HG03460 (cell line): ENCODE measurements around the gene CTSD.
A peak's percentile ranks its signal among the peaks of the same experiment; 100 is the strongest.
"Not testable (repeated sequence)": the region's sequence is repeated elsewhere in the genome, so short reads cannot be mapped to it uniquely, and the experiment has no call there.

Source experiments
- ATAC-seq: cut with Tn5 transposase; IDR thresholded peaks from one replicate; pipeline ENCODE4 v1.9.1; 2021; ENCODE audit not compliant: unreplicated experiment

The CTSD gene

DNA sequence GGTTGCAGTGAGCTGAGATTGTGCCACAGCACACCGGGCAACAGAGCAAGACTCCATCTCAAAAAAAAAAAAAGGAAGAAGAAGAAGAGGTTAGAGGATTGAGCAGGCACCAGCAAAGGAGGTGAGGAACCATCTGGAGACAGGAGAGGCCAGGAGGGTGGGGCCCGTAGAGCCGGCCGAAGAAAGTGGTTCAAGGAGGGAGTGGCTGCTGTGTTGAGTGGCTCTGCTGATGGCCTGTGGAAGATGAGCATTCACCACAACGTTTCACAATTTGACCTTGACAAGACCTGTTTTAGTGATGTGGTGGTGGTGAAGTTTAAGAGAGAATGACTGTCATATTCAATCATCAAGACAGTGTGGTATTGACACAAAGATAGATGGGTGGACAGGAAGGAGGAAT lies 6.8 kb upstream of the CTSD start:
- ATAC-seq, result no peak

DNA sequence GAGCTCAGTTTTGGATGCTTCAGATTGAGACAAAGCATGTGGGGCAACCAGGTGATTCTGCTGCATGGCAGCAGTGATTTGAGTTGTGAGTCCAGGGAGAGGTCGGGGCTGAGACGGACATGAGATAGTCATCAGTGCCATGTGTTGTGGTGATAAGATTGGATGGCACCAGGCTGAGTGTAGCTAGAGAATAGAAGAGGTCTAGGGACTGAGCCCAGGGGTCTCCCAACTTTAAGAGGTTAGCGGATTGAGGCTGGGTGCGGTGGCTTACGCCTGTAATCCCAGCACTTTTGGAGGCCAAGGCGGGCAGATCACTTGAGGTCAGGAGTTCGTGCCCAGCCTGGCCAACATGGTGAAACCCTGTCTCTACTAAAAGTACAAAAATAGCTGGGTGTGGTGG lies 6.3 kb upstream of the CTSD start:
- ATAC-seq, result no peak

DNA sequence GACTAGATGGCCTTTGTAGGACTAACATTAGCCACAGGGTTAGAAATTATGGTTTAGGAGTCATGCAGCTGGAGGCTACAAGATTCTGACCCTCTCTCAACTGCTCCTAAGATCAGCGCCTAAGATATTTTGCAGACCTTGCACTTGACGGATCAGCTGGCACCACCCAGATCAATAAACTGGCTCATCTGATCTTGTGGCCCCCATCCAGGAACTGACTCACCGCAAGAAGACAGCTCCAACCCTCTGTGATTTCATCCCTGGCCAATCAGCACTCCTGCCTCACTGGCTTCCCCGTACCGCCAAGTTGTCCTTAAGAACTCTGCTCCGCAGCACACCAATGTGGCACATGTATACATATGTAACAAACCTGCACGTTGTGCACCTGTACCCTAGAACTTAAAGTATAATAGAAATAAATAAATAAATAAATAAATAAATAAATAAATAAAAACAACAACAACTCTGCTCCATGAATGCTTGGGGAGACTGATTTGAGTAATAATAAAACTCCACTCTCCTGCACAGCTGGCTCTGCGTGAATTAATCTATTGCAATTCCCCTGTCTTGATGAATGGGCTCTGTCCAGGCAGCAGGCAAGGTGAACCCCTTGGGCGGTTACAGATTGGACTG lies 5.7 kb upstream of the CTSD start:
- ATAC-seq, result not testable (repeated sequence)

DNA sequence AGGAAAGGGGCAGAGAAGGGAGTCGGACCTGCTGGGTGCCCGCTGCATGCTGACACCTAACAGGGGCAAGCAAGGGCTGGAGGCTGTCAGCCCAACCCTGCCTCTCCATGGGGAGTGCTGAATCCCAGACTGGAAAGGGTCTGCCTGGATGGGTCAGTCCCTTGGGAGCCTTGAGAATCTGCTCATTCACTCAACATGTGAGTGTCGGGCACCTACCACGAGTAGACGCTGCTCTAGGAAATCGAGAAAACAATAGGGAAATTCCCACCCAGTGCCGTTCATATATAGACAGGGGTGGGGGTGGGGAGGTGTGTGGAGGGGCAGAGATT lies 4.4 kb upstream of the CTSD start:
- no peak for ATAC-seq

DNA sequence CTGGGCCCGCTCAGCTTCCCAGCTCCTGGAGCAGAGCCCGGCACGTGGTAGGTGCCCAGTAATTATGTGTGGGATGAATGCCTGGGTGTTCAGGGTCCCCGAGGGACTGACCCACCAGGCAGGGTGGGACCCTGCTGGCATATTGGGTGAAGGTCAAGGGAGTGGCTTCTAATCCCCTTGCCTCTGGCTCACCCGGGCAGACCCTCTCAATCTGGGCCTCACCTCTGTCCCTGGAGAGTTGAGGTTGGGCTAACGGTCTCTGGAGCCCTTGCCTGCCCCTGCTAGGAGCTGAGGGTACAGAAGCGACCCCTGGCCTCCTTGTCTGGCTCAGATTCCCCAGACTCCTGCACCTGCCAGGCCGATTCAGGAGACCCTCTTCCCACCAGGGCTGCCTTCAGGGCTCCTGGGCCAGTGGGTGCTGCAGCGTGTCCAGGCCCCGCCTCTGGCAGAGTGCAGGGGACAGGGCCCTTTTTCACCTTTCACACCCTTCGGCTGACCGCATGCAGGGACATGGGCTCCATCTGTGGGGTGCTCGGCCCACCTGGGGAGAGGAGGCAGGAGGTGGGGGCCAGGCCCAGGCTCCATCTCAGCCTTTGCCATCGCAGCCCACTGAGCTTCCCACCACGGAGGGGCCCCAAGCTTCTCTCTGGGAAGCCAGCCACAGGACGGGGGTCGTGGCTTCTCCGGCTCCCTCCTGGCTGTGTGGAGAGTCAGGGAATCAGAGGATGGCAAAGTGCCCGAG lies 3.8 kb upstream of the CTSD start:
- ATAC-seq, result no peak

DNA sequence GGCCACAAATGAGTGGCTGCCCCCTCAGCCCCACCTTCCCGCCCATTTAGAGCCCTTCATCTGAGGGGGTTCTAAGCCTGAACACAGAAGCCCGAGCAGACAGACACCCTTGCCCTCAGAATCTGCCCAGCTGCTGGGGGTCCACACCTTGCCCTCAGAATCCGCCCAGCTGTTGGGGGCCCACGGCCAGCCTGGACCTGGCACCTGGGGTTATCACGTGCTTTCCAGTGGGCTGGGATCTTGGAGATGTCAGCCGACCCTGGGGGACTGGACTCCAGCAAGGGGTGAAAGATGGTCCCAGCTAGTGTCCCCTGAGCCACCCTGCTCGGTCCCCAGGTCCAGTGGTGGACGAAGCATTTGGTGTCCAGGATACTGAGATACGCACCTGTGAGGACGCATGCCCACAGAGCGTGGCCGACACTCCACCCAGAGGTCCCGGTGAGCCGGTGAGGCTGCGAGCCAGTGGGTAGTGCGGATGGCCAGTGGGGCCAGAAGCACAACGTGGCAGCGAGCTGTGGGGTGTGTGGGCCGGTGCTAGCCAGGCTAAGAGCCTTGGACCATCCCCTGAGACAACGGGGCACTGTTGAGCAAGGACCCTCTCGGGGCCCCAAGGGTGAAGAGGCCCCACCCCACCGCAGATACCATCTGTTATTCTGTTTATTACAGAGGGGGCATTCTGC lies 3.1 kb upstream of the CTSD start:
- no peak for ATAC-seq

DNA sequence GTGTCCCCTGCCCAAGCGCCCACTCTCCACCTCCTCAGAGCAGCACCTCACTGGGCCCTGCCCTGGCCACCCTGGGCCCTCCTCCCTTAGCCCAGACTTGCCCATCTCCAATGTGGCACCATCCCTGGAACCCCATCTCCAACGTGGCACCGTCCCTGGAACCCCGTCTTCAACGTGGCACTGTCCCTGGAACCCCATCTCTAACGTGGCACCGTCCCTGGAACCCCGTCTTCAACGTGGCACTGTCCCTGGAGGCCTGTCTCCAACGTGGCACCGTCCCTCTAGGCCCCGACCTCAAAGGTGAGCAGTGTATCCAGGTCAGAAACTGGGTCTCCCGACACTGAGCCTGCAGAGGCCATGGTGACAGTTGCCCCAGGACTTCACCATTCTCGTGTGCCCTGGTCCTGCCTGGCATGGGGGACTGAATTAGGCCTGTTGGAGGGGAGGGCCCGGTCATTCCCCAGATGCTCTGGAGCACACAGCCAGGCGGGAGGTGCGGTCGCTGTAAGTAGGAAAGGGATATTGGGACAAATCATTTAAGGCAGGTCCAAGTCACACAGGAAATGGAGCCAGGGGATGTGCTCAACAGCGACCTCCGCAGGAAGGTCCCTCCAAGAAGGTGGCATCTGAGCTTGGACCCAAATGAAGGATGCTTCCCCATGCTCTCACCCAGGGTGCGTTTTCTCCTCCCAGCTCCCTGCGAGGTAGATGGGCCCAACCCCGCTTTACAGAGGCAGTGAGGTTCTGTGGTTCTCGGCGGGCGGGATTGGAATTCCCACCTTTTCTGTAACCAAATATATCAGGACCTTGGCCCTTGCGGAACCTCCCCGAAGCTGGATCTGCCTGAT lies 2.4 kb upstream of the CTSD start:
- no peak for ATAC-seq

DNA sequence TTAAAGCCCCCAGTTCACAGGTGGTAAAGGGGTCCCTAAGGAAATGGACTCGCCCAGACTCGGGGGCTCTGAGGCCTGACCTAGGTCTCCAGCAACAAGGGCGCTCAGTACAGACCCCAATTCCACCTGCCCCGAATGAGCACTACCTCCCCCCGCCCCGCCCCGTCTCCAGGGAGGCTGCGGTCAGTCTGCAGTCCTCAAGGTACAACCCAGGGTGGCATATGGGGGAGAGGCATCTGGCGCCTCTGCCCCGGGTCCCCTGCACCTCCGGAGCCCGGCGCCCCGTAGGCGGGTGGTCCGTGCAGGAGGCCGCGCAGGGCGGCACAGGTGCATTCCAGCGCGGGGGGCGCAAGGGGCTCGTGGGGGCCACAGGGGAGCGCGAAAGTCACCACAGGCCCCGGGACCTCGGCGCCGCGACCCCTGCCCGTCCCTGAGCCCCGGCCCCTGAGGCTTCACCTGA lies 361 bp downstream of the CTSD start:
- peak; percentile 25 for ATAC-seq

DNA sequence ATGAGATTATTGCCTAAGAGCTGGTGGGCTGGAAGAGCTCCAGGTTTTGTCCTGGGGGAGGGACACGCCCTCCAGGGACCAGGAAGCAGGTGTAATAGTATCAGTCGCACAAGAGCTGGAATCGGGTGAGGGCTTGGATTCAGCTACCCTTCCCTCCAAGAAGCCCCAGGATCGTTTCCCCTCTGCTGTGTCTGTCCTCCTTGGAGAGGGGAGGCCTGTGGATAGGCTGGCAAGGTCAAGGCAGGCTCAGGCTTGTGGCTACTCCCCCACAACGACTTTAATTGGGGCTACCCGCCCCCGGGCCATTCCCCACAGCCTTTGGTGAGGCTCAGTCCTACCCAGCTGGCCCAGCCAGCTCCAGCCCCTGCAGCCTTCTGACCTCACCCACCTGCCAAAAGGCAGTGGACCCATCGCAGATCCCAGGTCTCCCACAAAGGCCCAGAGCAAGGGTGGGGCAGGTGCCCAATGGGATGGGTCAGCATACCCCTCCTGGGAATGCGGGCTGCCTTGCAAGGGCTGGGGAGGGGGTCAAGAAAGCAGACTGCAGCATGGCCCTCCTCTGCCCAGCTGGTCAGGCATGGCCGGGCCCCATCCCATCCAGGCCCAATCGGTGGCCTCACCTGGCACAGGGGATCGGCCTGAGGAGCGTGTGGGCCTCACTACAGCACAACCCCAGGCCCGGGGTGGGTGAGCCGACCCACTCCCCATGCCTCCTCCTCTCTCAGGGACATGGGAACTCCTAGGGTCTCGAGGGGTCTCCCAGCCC lies 1.0 kb downstream of the CTSD start:
- ATAC-seq, result no peak

DNA sequence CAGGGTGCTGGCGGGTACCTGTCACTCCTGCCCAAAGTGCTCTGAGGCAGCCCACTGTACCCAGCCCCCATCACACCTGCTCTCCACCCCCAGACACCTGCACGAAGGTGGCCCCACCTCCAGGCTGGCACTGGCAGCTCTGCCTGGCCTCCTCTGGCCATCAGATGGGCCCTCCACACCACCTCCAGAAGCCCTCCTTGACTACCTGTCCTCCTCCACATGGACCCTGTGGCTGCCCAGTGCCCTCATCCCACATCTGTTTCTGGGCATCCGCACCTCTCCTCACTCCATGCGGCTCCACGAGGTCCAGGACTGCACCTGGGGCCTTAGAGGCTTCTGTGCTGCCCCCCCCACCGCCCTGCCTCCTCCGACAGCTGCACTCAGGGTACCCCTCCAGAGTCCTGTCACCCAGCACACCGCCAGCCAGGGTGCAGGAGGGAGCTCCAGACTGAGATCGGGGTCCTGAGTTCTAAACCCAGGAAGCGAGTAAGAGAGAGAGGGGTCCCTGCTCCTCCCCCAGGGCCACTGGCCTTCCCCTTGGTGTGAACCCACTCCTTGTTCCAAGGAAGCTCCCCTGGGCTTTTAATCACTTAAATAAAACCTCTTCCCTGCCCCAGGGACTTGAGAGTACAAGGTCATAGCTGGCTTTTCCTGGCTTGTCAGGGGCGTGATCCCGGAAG lies 1.7 kb downstream of the CTSD start:
- no peak for ATAC-seq

DNA sequence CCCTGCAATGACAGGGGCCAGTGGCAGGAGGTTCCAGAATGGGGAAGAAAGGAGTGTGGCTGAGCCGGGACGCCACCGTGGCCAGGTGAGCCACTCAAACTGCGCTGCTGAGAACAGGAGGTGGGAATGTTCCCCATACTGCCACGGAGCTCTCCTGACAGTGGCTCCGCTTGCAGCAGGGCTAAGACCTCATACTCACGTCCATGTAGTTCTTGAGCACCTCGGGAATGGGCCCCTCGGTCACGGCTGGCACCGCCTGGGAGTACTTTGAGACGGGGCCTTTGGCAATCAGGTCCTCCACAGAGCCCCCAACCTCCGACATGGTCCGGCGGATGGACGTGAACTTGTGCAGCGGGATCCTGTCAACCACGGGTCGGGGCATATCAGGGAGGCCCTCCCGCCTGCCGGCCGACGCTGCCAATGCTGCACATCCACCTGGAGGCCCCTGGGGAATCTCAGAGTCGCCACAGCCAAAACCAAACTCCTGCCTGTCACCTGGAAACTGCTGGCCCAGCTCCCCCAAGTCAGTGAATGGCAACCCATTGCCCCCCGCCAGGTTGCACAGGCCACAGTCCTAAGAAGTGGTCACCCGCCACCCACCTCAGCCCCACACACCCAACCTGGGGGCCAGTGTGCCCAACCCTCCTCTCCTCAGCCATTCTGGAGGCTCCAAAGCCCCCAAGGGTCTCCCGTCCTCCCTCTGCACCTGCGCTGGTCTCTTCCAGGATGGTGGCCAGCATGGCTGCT lies 2.4 kb downstream of the CTSD start:
- no peak for ATAC-seq

DNA sequence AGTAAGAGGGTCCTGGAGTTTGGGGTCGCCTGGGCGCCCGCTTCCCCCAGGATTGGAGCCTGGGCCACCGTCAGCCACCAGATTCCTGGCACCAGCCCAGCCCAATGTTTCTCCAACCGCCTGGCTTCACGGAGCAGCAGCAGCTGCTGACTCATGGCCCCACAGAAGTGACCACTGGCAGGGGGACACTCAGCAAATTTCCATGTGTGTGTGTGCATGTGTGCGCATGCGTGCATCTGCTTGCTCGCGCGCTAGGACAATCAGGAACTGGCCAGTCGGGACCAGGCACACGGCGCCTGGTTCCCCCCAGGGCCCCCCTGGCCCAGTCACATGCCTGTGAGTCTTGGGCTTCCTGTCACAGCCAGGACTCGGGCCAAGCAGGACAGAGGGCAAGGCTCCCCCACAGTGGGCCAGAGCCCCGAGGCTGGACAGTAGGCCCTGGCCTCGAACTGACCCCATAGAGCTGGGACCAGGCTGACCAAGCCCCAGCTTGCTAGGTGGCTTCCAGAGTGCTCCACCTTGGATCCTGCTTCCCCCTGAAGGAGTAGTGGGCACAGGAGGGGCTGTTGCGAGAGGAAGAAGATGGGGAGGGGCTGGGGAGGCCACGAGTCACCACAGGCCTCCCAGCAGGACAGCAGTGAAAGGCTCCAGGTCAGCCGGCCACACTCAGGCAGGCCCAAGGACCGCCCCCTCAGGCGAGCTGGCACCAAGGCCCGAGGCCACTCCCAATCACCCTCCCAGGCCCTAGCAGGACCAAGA lies 3.2 kb downstream of the CTSD start:
- no peak for ATAC-seq

DNA sequence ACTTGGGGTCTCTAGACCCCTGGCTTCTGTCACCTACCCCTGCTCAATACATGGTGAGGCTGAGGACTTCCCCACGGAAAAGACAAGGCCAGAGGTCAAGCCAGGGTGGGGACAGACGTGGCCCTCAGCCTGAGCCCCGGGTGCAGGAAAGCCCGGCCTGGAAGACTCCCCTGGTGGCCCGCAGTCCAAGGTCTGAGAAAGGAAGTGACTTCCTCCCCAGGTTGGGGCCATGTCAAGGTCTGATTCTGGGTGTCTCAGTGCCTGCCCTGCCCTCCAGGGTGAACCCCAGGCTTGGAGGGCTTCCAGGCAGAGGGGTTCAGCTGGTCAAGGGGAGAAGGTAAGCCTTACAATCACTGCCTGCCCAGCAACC lies 3.9 kb downstream of the CTSD start:
- no peak for ATAC-seq

DNA sequence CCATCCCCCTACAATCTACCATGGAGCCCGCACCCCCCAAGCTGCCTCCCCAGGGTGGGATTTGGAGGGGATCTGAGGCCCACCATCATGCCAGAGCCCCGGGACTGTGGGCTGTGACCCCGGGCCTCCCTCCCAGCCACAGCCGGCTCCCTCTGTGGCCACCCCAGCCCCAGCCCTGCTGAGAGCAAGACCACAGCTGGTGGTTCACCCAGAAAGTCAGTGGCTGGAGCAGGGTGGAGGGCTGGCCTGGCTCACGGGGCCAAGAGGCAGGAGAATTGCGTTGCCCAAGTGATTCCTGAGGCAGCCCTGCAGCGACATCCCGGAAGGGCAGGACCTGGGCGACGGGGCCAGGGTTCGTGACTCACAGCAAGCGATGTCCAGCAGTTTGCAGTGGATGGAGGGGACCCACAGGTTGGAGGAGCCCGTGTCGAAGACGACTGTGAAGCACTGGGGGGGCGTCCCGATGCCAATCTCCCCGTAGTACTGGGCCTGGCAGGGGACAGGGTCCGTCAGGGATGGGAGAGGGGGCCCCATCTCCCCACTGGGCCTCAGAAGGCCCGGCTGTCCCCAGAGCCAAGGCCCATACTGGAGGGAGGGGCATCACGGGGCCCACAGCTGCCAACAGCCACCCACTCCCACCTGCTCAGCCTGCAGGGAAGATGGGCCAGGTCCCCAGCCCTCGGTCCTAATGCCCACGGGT lies 4.4 kb downstream of the CTSD start:
- no peak for ATAC-seq

DNA sequence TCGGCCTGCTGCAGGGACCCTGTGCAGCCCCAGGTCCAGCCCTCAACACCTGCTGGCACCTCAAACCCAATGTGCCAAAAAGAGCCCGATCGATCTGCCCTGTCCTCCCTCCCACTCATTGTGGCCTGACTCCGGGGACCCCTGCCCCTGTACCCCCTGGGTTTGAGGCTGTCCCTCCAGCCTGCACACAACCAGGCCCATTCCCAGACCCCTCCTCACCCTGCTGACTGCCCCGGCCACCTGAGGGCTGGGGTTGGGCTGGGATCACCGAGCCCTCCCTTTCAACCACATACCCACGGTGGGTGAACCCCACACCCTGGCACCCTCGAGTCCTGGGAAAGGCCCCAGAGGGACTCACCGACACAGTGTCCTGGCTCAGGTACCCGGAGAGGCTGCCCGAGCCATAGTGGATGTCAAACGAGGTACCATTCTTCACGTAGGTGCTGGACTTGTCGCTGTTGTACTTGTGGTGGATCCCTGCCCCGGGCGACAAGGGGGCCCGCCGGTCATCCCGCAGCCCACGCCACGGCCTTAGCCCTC lies 5.0 kb downstream of the CTSD start:
- ATAC-seq, result no peak

DNA sequence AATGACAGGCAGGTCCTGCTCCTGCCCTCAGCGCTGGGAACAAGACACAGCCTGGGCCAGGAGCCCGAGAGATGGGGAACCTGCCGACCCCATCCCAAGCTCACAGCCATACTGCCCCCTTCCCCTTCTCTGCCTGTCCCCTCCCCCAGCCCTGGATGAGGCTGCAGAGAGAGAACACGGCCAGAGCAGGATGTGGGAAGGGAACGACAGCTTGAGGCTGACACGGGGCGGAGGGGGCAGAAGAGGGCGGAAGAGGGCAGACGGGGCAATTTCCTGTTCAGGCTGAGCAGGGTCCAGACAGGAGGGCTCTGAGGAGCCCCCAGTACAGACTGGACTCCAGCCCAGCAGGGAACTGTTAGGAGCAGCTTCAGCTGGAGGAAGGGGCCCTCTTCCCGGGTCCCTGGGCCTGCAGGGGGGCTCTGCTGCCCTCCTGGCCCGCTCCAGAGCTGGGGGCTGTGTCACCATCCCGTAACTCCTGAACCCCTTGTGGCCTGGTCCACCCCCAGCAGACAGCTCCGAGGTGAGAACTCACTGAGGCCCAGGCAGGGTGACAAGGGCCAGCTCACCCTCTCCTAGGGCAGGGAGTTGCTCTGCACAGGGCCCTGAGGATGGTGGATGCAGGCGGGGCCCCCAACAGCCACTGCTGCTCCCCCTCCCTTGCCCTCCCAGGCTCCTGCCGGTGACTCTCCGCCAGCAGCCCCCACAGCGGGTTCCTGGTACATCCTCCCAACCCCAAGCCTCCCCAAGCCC lies 5.7 kb downstream of the CTSD start:
- no peak for ATAC-seq
